ENCODE results near the gene KRT38.

The KRT38 gene

GRCh38 chr17:41475421-41475820 lies 34.6 kb upstream of the KRT38 start:
- H3K4me3 ChIP-seq (replicated peaks; ENCODE audit: low read depth, low read length) = no peak overlapping the region
- DNase-seq (ENCODE audit: low read depth) = no peak
- no peak for TF ChIP-seq CTCF (IDR thresholded peaks at IDR 0.05; ENCODE audit: low read length, missing control alignments)

- no peak for DNase-seq (ENCODE audit: low read depth)
- TF ChIP-seq CTCF (IDR thresholded peaks at IDR 0.05; ENCODE audit: low read length, missing control alignments) = no peak
- H3K4me3 ChIP-seq (replicated peaks; ENCODE audit: low read depth, low read length) = no peak overlapping the region
These were observed 34.1 kb upstream of the KRT38 start for GRCh38 chr17:41474863-41475262.

DNA sequence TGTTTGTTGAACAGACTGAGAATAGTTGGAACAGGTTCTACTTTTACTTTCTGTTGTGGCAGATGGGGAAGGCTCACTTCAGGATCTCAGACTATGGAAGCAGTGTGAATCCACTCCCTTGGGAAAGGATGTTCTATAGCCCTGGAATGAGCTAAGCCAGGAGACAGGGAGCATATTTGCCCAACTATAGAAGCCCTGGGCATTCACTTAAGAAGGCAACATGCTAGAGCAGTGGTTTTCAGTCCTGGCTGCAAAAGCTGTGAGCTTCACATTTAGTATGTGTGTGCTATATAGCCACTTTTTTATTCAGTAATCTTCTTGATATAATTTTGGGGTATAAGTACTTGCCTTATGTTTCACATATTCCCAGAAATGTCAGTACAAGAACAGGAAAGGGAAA lies 27.6 kb upstream of the KRT38 start:
- H3K4me3 ChIP-seq (replicated peaks; ENCODE audit: low read depth, low read length) = no peak overlapping the region
- DNase-seq (ENCODE audit: low read depth) = no peak
- TF ChIP-seq CTCF (IDR thresholded peaks at IDR 0.05; ENCODE audit: low read length, missing control alignments) = no peak

GRCh38 chr17:41467561-41467960 lies 26.8 kb upstream of the KRT38 start:
- TF ChIP-seq CTCF (IDR thresholded peaks at IDR 0.05; ENCODE audit: low read length, missing control alignments) = no peak
- no peak overlapping the region for H3K4me3 ChIP-seq (replicated peaks; ENCODE audit: low read depth, low read length)
- DNase-seq (ENCODE audit: low read depth) = peak; percentile 56

GRCh38 chr17:41466988-41467387 lies 26.2 kb upstream of the KRT38 start, which contains the start of gene KRT32:
TSS of gene KRT32 (minus strand) at chr17:41467386. CDS start at chr17:41467325, 61 bp downstream.
- DNase-seq (ENCODE audit: low read depth) = no peak
- no peak for TF ChIP-seq CTCF (IDR thresholded peaks at IDR 0.05; ENCODE audit: low read length, missing control alignments)
- no peak within 1 kb of the TSS for H3K4me3 ChIP-seq (replicated peaks; ENCODE audit: low read depth, low read length)

GRCh38 chr17:41464682-41465081 lies 23.9 kb upstream of the KRT38 start:
- no peak overlapping the region for H3K4me3 ChIP-seq (replicated peaks; ENCODE audit: low read depth, low read length)
- DNase-seq (ENCODE audit: low read depth) = peak; percentile 74
- TF ChIP-seq CTCF (IDR thresholded peaks at IDR 0.05; ENCODE audit: low read length, missing control alignments) = no peak

GRCh38 chr17:41464173-41464572 lies 23.4 kb upstream of the KRT38 start:
- no peak for DNase-seq (ENCODE audit: low read depth)
- TF ChIP-seq CTCF (IDR thresholded peaks at IDR 0.05; ENCODE audit: low read length, missing control alignments) = no peak
- H3K4me3 ChIP-seq (replicated peaks; ENCODE audit: low read depth, low read length) = no peak overlapping the region

All from fibroblast of pulmonary artery (primary cell).